ENCODE results near the gene PIGL.

DNA sequence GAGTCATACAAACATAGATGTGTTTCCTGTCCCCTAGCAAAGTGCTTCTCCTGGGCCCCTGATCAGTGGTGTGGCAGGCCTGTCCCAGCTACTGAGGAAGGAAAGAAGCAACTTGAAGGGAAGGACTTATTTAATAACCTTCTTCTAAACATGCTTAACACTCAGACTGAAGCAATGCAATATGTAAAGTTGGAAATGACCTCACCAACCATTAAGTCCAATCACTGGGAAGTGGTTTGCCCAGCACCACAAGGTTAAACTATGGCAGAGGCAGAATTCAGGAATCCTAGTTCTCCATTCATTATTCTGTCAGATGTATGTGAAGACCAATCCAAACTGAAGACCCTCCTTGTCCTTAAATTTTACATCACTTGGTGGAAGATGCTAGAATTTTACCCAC, 97.2 kb downstream of the PIGL start:
- TF ChIP-seq POLR2A (IDR thresholded peaks at IDR 0.05) (no peak), POLR2AphosphoS5 (IDR thresholded peaks at IDR 0.05; ENCODE audit: insufficient read depth in 1 of 2, low read depth in 1 of 2) (no peak)
- TF ChIP-seq, protein P1, sequence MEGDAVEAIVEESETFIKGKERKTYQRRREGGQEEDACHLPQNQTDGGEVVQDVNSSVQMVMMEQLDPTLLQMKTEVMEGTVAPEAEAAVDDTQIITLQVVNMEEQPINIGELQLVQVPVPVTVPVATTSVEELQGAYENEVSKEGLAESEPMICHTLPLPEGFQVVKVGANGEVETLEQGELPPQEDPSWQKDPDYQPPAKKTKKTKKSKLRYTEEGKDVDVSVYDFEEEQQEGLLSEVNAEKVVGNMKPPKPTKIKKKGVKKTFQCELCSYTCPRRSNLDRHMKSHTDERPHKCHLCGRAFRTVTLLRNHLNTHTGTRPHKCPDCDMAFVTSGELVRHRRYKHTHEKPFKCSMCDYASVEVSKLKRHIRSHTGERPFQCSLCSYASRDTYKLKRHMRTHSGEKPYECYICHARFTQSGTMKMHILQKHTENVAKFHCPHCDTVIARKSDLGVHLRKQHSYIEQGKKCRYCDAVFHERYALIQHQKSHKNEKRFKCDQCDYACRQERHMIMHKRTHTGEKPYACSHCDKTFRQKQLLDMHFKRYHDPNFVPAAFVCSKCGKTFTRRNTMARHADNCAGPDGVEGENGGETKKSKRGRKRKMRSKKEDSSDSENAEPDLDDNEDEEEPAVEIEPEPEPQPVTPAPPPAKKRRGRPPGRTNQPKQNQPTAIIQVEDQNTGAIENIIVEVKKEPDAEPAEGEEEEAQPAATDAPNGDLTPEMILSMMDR (IDR thresholded peaks at IDR 0.05) = no peak
